DMS53 treated with DMSO at 0.1 percent for 48 hours (cell line): ENCODE data around the gene UBE3C.
A peak's percentile ranks its signal among the peaks of the same experiment; 100 is the strongest.
"Not testable (repeated sequence)": the region's sequence is repeated elsewhere in the genome, so short reads cannot be mapped to it uniquely, and the experiment has no call there.

ENCODE experiments used
- DNase-seq: peaks from one replicate; lab custom pipeline; 2025; ENCODE audit not compliant: unreplicated experiment; lab: John Stamatoyannopoulos, UW

The UBE3C gene

GRCh38 chr7:157129907-157130460 lies 8.7 kb upstream of the UBE3C start:
- DNase-seq, result no peak

GRCh38 chr7:157130849-157131248 lies 7.9 kb upstream of the UBE3C start:
- not testable (repeated sequence) for DNase-seq

GRCh38 chr7:157132796-157133195 lies 5.9 kb upstream of the UBE3C start:
- DNase-seq, result no peak

- no peak for DNase-seq
These were observed 5.4 kb upstream of the UBE3C start for GRCh38 chr7:157133304-157133703.

DNA sequence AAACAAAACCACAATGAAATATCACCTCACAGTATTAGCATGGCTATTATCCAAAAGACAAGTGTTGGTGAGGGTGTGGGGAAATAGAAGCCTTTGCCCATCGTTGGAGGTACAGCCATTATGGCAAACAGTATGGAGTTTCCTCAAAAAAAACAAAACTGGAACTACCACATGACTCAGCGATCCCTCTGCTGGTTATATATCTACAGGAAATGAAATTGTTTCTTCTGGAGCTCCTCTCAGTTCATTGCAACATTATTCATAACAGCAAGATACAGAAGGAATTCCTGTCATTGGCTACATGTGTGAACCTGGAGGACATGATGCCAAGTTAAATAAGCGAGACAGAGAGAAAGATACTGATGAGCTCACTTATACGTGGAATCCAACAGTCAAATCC lies 2.4 kb upstream of the UBE3C start:
- peak; percentile 47 for DNase-seq

DNA sequence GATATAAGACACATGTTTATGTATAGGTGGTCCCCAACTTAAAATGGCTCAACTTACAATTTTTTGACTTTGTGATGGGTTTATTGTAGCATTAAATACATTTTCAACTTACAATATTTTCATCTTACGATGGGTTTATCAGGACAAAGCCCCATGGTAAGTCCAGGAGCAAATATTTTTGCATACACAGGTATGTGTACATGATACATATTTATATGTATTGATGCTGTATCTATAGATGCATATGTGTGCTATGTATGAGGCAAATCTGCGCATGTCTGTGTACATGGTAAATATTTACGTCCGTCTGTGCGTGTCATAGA lies 664 bp upstream of the UBE3C start:
- no peak for DNase-seq

GRCh38 chr7:157139111-157139809 lies 534 bp downstream of the UBE3C start:
- DNase-seq, result peak; percentile 28

DNA sequence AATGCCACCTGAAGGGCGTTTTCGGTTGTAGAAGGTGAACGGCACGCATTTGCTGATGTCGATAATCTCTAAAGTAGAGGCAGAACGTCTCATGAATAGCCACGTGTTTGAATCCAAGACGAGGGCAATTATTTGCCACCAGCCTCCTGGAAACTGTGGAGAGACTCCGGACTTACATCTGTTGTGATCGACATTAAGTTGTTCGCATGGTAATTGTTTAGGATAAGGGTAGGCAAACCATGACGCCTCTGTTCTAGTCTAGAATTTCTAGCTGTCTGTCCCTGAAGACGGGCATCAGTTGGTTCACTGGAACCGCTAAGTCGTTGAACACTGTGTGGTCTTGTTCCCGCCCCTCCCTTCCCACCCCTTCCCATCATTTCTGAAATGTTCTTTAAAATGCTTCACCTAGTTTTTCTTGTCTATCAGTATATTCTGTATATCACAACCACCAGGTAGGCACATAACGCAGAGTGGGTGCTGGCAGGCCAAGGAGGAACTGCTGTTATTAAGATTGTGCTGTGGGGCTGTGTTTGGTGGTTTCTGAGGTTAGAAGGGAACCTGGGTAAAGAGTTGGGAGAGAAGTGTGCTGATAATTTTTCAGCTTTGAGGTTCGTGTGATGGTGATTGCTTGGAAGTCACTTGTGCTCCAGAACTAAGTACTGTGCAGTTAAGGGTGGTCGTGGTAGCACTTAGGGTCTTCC lies 1.2 kb downstream of the UBE3C start:
- DNase-seq, result no peak

GRCh38 chr7:157140511-157140905 lies 1.8 kb downstream of the UBE3C start:
- DNase-seq, result no peak

GRCh38 chr7:157141525-157142060 lies 2.9 kb downstream of the UBE3C start:
- no peak for DNase-seq

DNA sequence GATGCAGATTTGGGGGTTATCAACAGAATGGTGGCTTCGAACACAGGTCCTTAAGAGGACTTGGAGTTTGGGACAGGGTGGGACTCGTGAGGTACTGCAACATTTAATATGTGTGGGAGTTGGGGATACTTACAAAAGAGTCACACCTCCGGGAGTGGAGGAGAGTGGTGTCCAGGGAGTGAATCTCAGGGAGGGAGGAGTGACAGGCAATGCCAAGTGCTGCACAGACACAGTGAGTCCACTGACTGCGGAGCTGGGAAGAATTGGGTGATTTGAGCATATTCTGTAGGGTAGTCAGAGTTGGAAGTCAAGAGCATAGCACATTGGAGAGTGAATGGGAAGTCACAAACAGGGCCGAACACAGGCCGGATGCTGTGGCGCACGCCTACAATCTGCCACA lies 5.1 kb downstream of the UBE3C start:
- DNase-seq, result no peak

DNA sequence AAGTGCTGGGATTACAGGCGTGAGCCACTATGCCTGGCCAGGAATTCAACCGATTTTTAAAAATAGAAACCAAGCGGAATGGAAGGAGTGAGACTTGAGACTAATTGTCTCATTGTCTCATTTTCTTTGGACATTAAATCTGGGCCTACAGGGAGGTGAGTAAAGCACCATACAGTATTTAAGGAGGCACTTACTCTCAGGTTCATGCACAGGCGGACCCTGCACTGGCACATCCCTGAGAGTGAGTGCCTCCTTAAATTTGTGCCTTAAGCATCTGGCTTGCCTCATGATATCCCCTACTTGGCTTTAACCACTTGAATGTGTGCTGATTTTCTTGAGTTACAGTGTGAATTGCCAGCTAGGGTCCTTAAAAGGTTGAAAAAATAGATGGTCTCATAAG lies 10.6 kb downstream of the UBE3C start:
- DNase-seq, result no peak

DNA sequence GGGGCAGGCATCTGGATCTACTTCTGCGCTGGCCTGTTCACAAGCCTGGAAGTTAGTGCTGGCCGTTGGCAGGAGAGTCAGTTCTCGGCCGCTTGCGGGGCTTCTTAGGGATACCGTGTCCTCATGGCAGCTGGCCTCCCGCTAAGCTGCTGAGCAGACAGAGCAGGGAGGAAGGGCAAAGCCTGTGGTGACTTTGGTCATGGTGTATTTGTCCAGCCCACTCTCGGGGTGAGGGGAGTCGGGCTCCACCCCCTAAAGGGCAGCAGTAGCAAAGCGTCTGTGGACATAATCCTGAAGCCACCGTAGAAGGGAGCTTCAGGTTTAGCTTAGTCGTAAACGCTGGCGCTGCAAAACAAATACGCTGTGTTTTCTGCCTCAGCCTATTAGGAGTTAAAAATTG lies 12.2 kb downstream of the UBE3C start:
- no peak for DNase-seq

GRCh38 chr7:157151626-157152339 lies 13.1 kb downstream of the UBE3C start:
- no peak for DNase-seq

DNA sequence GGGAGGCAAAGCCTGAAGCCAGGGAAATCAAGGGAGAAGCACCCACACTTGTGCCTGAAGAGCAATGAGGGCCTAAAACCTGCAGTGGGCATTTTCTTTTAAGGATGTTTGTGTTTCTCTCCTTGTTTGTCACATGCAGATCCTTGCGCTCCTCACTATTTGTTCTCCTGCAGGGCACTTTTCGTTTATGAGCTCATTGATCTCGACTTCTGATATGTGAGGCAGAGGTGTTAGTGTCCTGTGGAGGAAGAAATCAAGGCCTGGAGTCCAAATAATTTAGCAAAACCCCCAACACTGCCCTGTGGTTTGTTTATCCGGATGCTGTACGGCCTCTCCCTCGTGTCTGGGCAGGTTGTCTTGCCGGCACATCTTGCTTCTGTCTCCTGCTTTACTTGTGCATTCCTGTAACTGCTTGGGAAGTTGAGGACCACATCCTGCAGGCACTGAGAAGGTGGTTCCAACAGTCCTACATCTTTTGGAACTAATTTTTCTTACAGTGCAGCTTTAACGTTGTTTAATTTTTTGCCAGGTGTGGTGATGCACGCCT lies 13.7 kb downstream of the UBE3C start:
- no peak for DNase-seq

DNA sequence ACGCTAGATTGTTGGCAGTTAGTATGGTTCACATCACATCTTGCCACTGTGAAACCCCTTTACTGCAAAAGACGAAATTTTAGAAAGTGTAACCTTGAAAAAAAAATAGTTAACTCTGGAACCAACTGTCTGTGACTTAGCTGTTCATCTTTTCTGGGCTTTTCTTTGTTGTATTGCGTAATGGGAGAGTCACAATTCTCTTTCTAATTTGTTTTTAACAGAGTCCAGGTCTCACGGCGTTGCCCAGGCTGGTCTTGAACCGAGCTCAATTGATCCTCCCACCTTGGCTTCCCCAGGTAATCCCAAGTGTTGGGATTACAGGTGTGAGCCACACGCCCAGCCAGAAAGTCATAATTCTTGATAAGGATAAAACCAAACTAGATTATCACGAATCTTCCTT lies 14.5 kb downstream of the UBE3C start:
- no peak for DNase-seq

DNA sequence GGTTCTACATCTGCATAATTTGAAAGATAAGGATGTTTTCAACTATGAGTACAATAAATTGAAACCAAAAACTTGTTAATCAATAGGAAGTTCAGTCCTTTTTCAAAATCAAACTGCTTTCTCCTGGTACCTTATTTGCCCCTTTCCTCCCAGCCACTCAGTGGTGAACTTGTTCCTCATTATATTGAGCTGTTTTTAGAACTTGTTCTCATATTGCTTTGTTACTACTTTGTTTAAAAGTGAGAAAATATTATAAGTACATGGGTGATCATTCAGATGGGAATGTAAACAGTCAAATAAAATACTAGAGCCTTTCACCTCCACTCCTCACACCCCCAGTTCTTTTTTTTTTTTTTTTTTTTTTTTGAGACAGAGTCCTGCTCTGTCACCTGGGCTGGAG lies 17.2 kb downstream of the UBE3C start:
- no peak for DNase-seq

DNA sequence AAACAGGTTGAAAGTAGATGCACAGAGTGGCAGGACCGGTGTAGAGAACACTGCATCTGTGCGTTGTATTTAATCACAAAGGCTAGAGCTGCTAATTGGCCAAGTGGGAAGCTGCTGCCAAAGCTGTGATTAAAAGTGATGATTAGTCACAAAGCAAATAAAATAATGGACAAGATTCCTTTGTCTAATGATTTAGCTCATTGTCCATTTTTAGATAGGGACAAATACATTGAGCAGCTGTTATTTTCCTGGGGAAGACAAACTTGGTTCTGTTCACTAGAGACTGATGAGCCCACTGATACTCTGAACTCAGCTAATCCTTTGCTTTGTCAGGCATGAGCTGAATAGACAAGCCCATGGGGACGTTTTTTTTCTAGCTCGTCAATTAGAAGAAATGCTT lies 19.7 kb downstream of the UBE3C start:
- no peak for DNase-seq

GRCh38 chr7:157159537-157159936 lies 20.8 kb downstream of the UBE3C start:
- DNase-seq, result not testable (repeated sequence)

DNA sequence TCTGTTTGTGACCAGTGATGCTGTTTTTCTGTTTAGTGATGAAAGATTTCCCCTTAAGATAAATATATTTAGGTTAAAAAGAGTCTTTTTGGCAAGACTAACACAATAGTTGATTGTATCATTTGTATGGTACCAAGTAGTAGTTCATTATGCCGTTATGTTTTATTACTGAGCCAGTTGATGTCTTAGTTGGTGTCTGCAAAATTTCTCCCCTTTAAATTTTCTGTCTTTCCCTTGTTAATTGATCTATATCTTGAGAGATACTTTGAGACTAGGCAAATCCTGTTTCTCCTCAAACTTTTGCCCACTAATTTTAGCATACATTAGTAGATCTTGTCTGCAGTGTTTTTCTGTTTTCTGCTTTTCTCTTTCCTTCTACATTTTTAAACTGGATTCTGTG lies 21.7 kb downstream of the UBE3C start:
- no peak for DNase-seq

GRCh38 chr7:157165987-157166386 lies 27.3 kb downstream of the UBE3C start:
- DNase-seq, result no peak
